ENCODE results near the gene PISD.

- TF ChIP-seq SP1 (IDR thresholded peaks at IDR 0.05) = no peak
- no peak for TF ChIP-seq NFRKB (IDR thresholded peaks at IDR 0.05)
- no peak for TF ChIP-seq FOXK2 (IDR thresholded peaks at IDR 0.05)
- TF ChIP-seq LEF1 (IDR thresholded peaks at IDR 0.05; ENCODE audit: borderline replicate concordance) = no peak
Observed at GRCh38 chr22:31630331-31631329, 31.4 kb downstream of the PISD start.
